Measurements from ENCODE around the gene PPBP.

Gene PPBP

GRCh38 chr4:74015126-74015780, 27.3 kb upstream of the PPBP start:
- TF ChIP-seq, protein P1, sequence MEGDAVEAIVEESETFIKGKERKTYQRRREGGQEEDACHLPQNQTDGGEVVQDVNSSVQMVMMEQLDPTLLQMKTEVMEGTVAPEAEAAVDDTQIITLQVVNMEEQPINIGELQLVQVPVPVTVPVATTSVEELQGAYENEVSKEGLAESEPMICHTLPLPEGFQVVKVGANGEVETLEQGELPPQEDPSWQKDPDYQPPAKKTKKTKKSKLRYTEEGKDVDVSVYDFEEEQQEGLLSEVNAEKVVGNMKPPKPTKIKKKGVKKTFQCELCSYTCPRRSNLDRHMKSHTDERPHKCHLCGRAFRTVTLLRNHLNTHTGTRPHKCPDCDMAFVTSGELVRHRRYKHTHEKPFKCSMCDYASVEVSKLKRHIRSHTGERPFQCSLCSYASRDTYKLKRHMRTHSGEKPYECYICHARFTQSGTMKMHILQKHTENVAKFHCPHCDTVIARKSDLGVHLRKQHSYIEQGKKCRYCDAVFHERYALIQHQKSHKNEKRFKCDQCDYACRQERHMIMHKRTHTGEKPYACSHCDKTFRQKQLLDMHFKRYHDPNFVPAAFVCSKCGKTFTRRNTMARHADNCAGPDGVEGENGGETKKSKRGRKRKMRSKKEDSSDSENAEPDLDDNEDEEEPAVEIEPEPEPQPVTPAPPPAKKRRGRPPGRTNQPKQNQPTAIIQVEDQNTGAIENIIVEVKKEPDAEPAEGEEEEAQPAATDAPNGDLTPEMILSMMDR (IDR thresholded peaks at IDR 0.05; ENCODE audit: insufficient read depth, low read length, missing control alignments): no peak
- ChIA-PET POLR2A (no interaction called here), CTCF (no interaction called here)
- no peak for DNase-seq (ENCODE audit: low read depth, low spot score)
- no peak overlapping the region for H3K4me3 ChIP-seq (ENCODE audit: low read depth, low read length)

DNA sequence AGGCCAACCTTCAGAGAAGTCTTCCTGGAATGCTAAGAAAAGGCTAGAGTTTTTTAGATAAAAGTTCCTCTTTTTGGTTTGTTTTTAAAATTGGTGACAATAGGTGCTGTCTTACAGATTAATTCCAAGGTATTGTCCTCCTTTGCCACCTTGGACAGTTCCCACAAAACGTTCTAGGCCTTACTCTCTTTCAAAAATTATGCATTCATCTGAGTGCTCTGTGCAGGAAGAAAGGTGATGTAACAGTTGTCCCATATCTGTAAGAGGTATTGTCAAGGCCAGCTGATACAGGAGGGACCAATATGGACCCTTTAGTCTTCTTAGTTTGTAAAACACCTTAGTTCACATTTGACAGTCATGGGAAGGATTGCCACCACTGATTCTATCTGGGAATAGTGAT, 26.3 kb upstream of the PPBP start:
- ChIA-PET POLR2A (no interaction called here), CTCF (interaction anchor here (1.0 kb wide), 1 partner anchor 23 kb away, joined by 3 read pairs; no protein-coding TSS in a partner anchor)
- DNase-seq (ENCODE audit: low read depth, low spot score): no peak
- TF ChIP-seq, protein P1 (IDR thresholded peaks at IDR 0.05; ENCODE audit: insufficient read depth, low read length, missing control alignments): no peak
- H3K4me3 ChIP-seq (ENCODE audit: low read depth, low read length): no peak overlapping the region

DNA sequence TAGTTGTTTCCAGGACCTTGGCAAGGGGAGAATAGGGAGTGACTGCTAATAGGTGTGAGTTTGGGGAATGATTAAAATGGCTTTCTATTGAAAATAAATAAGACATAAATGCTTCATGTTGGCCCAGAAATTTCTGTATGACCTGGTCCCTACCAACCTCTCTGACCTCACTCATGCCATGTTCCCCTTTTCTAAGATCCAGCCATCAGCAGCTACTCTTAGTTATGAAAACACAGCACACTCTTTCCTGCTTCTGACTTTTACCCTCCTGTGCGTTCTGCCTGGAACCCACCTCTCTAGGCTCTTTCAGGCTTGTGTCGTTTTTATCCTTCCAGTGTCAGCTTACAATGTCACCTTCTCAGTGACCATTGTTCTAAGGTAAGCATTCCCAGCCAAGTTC, 25.3 kb upstream of the PPBP start:
- no peak for DNase-seq (ENCODE audit: low read depth, low spot score)
- TF ChIP-seq, protein P1 (IDR thresholded peaks at IDR 0.05; ENCODE audit: insufficient read depth, low read length, missing control alignments): no peak
- H3K4me3 ChIP-seq (ENCODE audit: low read depth, low read length): no peak overlapping the region
- ChIA-PET POLR2A (no interaction called here), CTCF (no interaction called here)

- H3K4me3 ChIP-seq (ENCODE audit: low read depth, low read length): no peak overlapping the region
- CTCF ChIA-PET: interaction anchor here (1.8 kb wide), 1 partner anchor 13 kb away, joined by 4 read pairs; the partner anchor contains the start of gene CXCL5
- TF ChIP-seq, protein P1 (IDR thresholded peaks at IDR 0.05; ENCODE audit: insufficient read depth, low read length, missing control alignments): no peak
- DNase-seq (ENCODE audit: low read depth, low spot score): no peak
- POLR2A ChIA-PET: no interaction called here
These were observed 24.1 kb upstream of the PPBP start for GRCh38 chr4:74012130-74012529.

DNA sequence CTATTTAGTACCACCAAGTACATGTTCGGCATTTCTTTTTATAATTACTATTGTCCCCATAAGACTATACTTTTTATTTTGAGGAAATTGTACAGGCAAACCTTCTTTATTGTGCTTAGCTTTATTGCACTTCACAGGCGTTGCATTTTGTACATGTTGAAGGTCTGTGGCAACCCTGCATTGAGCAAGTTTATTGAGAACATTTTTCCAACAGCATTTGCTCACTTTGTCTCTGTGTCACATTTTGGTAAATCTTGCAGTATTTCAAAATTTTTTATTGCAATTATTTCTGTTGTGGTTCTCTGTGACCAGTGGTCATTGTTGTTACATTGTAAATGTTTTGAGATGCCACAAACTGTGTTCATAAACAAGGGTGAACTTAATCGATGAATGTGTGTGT, 21.3 kb upstream of the PPBP start:
- ChIA-PET CTCF (interaction anchor here (2.3 kb wide), 1 partner anchor 30 kb away, joined by 5 read pairs; the partner anchor contains the start of gene CXCL3), POLR2A (no interaction called here)
- TF ChIP-seq, protein P1 (IDR thresholded peaks at IDR 0.05; ENCODE audit: insufficient read depth, low read length, missing control alignments): no peak
- no peak for DNase-seq (ENCODE audit: low read depth, low spot score)
- no peak overlapping the region for H3K4me3 ChIP-seq (ENCODE audit: low read depth, low read length)

- CTCF ChIA-PET: no interaction called here
- POLR2A ChIA-PET: no interaction called here
- TF ChIP-seq, protein P1 (IDR thresholded peaks at IDR 0.05; ENCODE audit: insufficient read depth, low read length, missing control alignments): no peak
- H3K4me3 ChIP-seq (ENCODE audit: low read depth, low read length): no peak overlapping the region
- DNase-seq (ENCODE audit: low read depth, low spot score): no peak
These were observed 18.1 kb upstream of the PPBP start for GRCh38 chr4:74006009-74006476.

All from AG04449 (cell line).